Measurements from ENCODE around the gene PPM1M. TPM values are rescaled to one million over a fixed set of nuclear protein-coding genes. Genes with fewer than 3 reads are reported as not detected.

PPM1M gene
- total and polyA plus RNA-seq, 10 of the 15 experiments (the other 5 are each of a cell fraction or from before 2014, with no cell fraction given), result 7.3 to 24.8 (median 15.8) TPM

GRCh38 chr3:52288674-52289073 is 43.1 kb downstream of the PPM1M start:
- H3K9ac ChIP-seq (ENCODE audit: control insufficient read depth, insufficient read depth, low read length), result peak overlapping the region; percentile 96
- 100% methylated on average over 6 of the region's 6 CpGs for WGBS (ENCODE audit: insufficient coverage, insufficient replicate concordance, low lambda C conversion rate, missing lambda C conversion rate)
- CTCF ChIA-PET, result interaction anchor here (0.9 to 19.0 kb wide), 17 partner anchors 9 to 287 kb away, joined by 3 to 451 read pairs (median 7); partner anchors contain the start of genes TLR9 and WDR82

More at GRCh38 chr3:52288674-52289073, 43.1 kb downstream of the PPM1M start:
- H3K4me1 ChIP-seq (ENCODE audit: control insufficient read depth, insufficient read depth, low read length), result peaks cover 11% of the 10 kb centered on the region
- no TSS peak for BruUV-seq (replicated peaks)
- H3K4me3 ChIP-seq, result peak overlapping the region; percentile 65
- H4K20me1 ChIP-seq (ENCODE audit: control insufficient read depth, insufficient read depth), result no peaks in the 10 kb centered on the region
- FAIRE-seq, result no peak
- in situ Hi-C loops (cut with MboI), result no loop called here
- no peak for ATAC-seq
- peak overlapping the region; percentile 87 for H3K4me2 ChIP-seq (ENCODE audit: control insufficient read depth, insufficient read depth)
- ChIA-PET POLR2A (interaction anchor here (0.8 to 3.7 kb wide), 15 partner anchors 11 to 68 kb away, joined by 3 to 48 read pairs (median 6); partner anchors contain the start of genes TLR9, TWF2 and WDR82), SMC1A (ENCODE audit: uncharacterized antibody, unreplicated experiment) (interaction anchor here (0.7 to 6.1 kb wide), 17 partner anchors 9 to 380 kb away, joined by 3 to 159 read pairs (median 4); partner anchors contain the start of genes TLR9, TWF2 and WDR82), RAD21 (ENCODE audit: unreplicated experiment) (interaction anchor here (0.7 to 7.5 kb wide), 18 partner anchors 9 to 158 kb away, joined by 3 to 131 read pairs (median 5); partner anchors contain the start of genes TLR9 and TWF2)
- H3K9me3 ChIP-seq (replicated peaks; ENCODE audit: control insufficient read depth, insufficient read depth, low read length), result no peaks in the 10 kb centered on the region
- DNase-seq (ENCODE audit: low read depth, low spot score), result no peak
- H3K36me3 ChIP-seq (ENCODE audit: control insufficient read depth in 2 of 2, insufficient read depth in 2 of 2, low read length in 1 of 2), result peaks cover 3 to 6% of the 10 kb centered on the region in 2 experiments; a peak in 3 of 4 replicates
- H3K79me2 ChIP-seq (ENCODE audit: control insufficient read depth, insufficient read depth, low read length), result peaks cover 18% of the 10 kb centered on the region
- H3K27ac ChIP-seq (ENCODE audit: control insufficient read depth, insufficient read depth), result peak overlapping the region; percentile 99
- no peak overlapping the region for H2AFZ ChIP-seq (ENCODE audit: control insufficient read depth, low read depth, low read length)
- TF ChIP-seq IRF5 (IDR thresholded peaks at IDR 0.05; ENCODE audit: borderline replicate concordance), result no peak
- no peak for TF ChIP-seq CBFB (IDR thresholded peaks at IDR 0.05; ENCODE audit: low read depth)
- TF ChIP-seq, protein P1, sequence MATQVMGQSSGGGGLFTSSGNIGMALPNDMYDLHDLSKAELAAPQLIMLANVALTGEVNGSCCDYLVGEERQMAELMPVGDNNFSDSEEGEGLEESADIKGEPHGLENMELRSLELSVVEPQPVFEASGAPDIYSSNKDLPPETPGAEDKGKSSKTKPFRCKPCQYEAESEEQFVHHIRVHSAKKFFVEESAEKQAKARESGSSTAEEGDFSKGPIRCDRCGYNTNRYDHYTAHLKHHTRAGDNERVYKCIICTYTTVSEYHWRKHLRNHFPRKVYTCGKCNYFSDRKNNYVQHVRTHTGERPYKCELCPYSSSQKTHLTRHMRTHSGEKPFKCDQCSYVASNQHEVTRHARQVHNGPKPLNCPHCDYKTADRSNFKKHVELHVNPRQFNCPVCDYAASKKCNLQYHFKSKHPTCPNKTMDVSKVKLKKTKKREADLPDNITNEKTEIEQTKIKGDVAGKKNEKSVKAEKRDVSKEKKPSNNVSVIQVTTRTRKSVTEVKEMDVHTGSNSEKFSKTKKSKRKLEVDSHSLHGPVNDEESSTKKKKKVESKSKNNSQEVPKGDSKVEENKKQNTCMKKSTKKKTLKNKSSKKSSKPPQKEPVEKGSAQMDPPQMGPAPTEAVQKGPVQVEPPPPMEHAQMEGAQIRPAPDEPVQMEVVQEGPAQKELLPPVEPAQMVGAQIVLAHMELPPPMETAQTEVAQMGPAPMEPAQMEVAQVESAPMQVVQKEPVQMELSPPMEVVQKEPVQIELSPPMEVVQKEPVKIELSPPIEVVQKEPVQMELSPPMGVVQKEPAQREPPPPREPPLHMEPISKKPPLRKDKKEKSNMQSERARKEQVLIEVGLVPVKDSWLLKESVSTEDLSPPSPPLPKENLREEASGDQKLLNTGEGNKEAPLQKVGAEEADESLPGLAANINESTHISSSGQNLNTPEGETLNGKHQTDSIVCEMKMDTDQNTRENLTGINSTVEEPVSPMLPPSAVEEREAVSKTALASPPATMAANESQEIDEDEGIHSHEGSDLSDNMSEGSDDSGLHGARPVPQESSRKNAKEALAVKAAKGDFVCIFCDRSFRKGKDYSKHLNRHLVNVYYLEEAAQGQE (IDR thresholded peaks at IDR 0.05; ENCODE audit: low read depth, low read length), result no peak
- no peak for TF ChIP-seq NBN (IDR thresholded peaks at IDR 0.05)
- no peak for TF ChIP-seq GABPA (IDR thresholded peaks at IDR 0.05; ENCODE audit: low read depth)
- TF ChIP-seq PML (IDR thresholded peaks at IDR 0.05; ENCODE audit: low read length), result no peak
- TF ChIP-seq HSF1 (IDR thresholded peaks at IDR 0.05; ENCODE audit: low read depth, low read length), result no peak
- TF ChIP-seq, protein P2, sequence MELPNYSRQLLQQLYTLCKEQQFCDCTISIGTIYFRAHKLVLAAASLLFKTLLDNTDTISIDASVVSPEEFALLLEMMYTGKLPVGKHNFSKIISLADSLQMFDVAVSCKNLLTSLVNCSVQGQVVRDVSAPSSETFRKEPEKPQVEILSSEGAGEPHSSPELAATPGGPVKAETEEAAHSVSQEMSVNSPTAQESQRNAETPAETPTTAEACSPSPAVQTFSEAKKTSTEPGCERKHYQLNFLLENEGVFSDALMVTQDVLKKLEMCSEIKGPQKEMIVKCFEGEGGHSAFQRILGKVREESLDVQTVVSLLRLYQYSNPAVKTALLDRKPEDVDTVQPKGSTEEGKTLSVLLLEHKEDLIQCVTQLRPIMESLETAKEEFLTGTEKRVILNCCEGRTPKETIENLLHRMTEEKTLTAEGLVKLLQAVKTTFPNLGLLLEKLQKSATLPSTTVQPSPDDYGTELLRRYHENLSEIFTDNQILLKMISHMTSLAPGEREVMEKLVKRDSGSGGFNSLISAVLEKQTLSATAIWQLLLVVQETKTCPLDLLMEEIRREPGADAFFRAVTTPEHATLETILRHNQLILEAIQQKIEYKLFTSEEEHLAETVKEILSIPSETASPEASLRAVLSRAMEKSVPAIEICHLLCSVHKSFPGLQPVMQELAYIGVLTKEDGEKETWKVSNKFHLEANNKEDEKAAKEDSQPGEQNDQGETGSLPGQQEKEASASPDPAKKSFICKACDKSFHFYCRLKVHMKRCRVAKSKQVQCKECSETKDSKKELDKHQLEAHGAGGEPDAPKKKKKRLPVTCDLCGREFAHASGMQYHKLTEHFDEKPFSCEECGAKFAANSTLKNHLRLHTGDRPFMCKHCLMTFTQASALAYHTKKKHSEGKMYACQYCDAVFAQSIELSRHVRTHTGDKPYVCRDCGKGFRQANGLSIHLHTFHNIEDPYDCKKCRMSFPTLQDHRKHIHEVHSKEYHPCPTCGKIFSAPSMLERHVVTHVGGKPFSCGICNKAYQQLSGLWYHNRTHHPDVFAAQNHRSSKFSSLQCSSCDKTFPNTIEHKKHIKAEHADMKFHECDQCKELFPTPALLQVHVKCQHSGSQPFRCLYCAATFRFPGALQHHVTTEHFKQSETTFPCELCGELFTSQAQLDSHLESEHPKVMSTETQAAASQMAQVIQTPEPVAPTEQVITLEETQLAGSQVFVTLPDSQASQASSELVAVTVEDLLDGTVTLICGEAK (IDR thresholded peaks at IDR 0.05; ENCODE audit: borderline replicate concordance), result no peak
- TF ChIP-seq MTA3 (IDR thresholded peaks at IDR 0.05; ENCODE audit: borderline replicate concordance, low read length), result no peak
- no peak for TF ChIP-seq MYB (IDR thresholded peaks at IDR 0.05; ENCODE audit: borderline replicate concordance, low read depth, low read length)
- H3K27me3 ChIP-seq (replicated peaks in 1 of 2; ENCODE audit: control insufficient read depth in 2 of 2, insufficient read depth in 2 of 2, low read length in 1 of 2), result no peaks in the 10 kb centered on the region
- intact Hi-C loops (cut with micrococcal nuclease; ENCODE audit: unreplicated experiment), result no loop called here
